HG02759 (cell line): ENCODE measurements around the gene SPATA2.
"Not testable (repeated sequence)": the region's sequence is repeated elsewhere in the genome, so short reads cannot be mapped to it uniquely, and the experiment has no call there.

Experiments
- ATAC-seq: cut with Tn5 transposase; IDR thresholded peaks from one replicate; pipeline ENCODE4 v1.9.1; 2021; ENCODE audit warnings: mild to moderate bottlenecking, moderate library complexity; ENCODE audit not compliant: unreplicated experiment

SPATA2 gene, protein sequence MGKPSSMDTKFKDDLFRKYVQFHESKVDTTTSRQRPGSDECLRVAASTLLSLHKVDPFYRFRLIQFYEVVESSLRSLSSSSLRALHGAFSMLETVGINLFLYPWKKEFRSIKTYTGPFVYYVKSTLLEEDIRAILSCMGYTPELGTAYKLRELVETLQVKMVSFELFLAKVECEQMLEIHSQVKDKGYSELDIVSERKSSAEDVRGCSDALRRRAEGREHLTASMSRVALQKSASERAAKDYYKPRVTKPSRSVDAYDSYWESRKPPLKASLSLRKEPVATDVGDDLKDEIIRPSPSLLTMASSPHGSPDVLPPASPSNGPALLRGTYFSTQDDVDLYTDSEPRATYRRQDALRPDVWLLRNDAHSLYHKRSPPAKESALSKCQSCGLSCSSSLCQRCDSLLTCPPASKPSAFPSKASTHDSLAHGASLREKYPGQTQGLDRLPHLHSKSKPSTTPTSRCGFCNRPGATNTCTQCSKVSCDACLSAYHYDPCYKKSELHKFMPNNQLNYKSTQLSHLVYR

GRCh38 chr20:49915380-49916145 lies at the start of gene SPATA2:
Gene SPATA2, minus strand, starts transcription at chr20:49915529. Its CDS starts 7,039 bp downstream, at chr20:49908490.
- ATAC-seq, result peak; percentile 88

- no peak for ATAC-seq
Observed at GRCh38 chr20:49961413-49961812, 46.1 kb upstream of the SPATA2 start.

GRCh38 chr20:49957089-49957938 lies 42.0 kb upstream of the SPATA2 start:
- ATAC-seq, result not testable (repeated sequence)

- ATAC-seq, result no peak
Observed at GRCh38 chr20:49956689-49957088, 41.4 kb upstream of the SPATA2 start.

GRCh38 chr20:49955830-49956396 lies 40.6 kb upstream of the SPATA2 start:
- ATAC-seq, result not testable (repeated sequence)

GRCh38 chr20:49955167-49955566 lies 39.8 kb upstream of the SPATA2 start:
- no peak for ATAC-seq

- no peak for ATAC-seq
Observed at GRCh38 chr20:49951151-49951550, 35.8 kb upstream of the SPATA2 start.

GRCh38 chr20:49948809-49949507 lies 33.6 kb upstream of the SPATA2 start:
- no peak for ATAC-seq

- no peak for ATAC-seq
Observed at GRCh38 chr20:49948178-49948577, 32.8 kb upstream of the SPATA2 start.

DNA sequence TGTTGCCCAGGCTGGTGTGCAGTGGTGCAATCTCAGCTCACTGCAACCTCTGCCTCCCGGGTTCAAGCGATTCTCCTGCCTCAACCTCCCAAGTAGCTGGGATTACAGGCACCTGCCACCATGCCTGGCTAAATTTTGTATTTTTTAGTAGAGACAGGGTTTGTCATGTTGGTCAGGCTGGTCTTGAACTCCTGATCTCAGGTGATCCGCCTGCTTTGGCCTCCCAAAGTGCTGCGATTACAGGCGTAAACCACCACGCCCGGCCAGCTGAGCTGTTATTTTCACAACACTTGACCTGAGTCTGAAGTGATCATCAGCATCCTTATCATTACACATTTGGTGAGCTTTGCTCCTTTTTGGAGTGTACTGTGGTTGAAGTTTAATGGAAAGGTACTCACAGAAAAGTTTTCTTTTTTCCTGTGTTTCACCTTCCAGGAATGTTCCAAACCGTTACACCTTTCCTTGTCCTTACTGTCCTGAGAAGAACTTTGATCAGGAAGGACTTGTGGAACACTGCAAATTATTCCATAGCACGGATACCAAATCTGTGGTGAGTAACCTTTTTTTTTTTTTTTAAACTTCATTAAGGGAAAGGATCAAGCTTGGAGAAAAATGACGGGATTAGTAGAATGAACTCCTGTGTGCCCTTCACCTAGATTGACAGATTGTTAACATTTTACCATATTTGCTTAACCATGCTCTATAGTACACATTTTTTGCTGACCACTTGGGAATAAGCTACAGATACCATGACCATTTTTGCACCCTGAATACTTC lies 30.6 kb upstream of the SPATA2 start:
- ATAC-seq, result no peak

GRCh38 chr20:49945306-49945700 lies 30.0 kb upstream of the SPATA2 start:
- no peak for ATAC-seq

- no peak for ATAC-seq
Observed at GRCh38 chr20:49942942-49943341, 27.6 kb upstream of the SPATA2 start.

GRCh38 chr20:49942303-49942702 lies 27.0 kb upstream of the SPATA2 start:
- no peak for ATAC-seq

DNA sequence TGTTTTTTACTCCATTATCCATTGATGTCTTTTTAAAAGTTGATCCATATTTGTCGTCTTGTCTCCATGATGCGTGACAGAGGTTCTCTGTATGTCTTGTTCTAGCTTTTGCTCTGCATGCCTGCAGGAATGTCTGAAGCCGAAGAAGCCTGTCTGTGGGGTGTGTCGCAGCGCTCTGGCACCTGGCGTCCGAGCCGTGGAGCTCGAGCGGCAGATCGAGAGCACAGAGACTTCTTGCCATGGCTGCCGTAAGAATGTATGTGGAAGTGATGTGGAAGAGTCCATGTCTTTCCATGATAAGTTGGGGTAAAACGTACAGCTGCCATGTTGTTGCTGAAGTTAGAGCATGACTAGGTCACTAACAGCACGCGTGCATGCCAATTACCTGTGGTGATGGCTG lies 26.1 kb upstream of the SPATA2 start:
- ATAC-seq, result no peak

GRCh38 chr20:49938173-49939163 lies 23.1 kb upstream of the SPATA2 start:
- no peak for ATAC-seq

DNA sequence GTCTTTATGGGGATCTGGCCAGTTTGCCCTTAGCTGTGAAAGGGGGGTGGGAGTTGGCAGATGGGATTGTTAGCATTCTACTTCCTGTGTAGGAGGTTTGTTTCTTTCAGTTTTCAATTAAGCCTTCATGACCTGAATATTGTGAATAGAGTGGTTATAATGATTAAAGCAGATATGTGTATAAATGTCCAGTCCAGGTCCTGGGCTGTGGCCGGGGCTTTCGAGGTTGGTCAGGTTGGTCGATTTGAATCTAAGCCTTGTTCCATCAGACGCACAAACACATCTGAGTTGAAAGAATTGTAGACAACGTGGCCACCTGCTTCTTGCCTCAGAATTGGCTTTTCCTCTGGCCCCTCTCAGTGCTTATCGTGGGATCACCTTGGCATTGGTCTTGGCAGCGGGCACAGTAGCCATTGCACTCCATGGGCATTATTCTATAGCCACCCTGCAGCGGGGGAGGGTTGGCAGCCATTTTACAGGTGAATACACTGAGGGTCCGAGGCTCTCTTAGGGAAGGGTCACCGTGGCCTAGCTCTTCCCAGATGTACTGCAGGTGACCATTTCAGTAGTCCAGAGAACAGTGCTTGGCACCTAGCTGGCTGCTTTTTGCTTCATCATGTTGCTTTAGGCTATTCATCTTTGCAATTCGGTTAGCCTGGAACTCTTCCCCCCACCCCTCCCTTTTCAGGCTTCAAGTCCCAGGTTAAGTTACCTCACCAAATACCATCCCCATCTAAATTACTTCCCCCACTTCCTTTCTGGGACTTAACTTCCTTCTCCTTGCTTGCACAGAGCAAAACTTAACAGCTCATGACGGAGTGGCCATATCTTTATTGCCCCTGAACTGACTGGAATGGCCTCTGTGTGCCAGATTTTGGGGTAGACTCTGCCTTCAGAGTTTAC lies 21.9 kb upstream of the SPATA2 start:
- peak; percentile 5 for ATAC-seq
